ENCODE results near the gene JPT2.

- TF ChIP-seq ZNF223 (tag by site-specific recombination; IDR thresholded peaks at IDR 0.05) = no peak
- TF ChIP-seq TRIM28 (IDR thresholded peaks at IDR 0.05; ENCODE audit: borderline replicate concordance, low read length) = no peak
- no peak for TF ChIP-seq ZNF830 (tag by site-specific recombination; IDR thresholded peaks at IDR 0.05; ENCODE audit: low read depth)
- no peak for TF ChIP-seq ZNF174 (tag by site-specific recombination; IDR thresholded peaks at IDR 0.05)
- no peak for TF ChIP-seq ZNF175 (tag by site-specific recombination; IDR thresholded peaks at IDR 0.05)
- no peak for TF ChIP-seq ZNF571 (tag by site-specific recombination; IDR thresholded peaks at IDR 0.05)
- TF ChIP-seq, protein P1, sequence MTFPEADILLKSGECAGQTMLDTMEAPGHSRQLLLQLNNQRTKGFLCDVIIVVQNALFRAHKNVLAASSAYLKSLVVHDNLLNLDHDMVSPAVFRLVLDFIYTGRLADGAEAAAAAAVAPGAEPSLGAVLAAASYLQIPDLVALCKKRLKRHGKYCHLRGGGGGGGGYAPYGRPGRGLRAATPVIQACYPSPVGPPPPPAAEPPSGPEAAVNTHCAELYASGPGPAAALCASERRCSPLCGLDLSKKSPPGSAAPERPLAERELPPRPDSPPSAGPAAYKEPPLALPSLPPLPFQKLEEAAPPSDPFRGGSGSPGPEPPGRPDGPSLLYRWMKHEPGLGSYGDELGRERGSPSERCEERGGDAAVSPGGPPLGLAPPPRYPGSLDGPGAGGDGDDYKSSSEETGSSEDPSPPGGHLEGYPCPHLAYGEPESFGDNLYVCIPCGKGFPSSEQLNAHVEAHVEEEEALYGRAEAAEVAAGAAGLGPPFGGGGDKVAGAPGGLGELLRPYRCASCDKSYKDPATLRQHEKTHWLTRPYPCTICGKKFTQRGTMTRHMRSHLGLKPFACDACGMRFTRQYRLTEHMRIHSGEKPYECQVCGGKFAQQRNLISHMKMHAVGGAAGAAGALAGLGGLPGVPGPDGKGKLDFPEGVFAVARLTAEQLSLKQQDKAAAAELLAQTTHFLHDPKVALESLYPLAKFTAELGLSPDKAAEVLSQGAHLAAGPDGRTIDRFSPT (tag by site-specific recombination; IDR thresholded peaks at IDR 0.05) = no peak
- no peak for TF ChIP-seq ZNF549 (tag by site-specific recombination; IDR thresholded peaks at IDR 0.05)
- TF ChIP-seq ZNF24 (tag by site-specific recombination; IDR thresholded peaks at IDR 0.05) = no peak
- TF ChIP-seq ZEB2 (tag by site-specific recombination; IDR thresholded peaks at IDR 0.05) = no peak
- no peak for TF ChIP-seq ZNF350 (tag by site-specific recombination; IDR thresholded peaks at IDR 0.05)
- TF ChIP-seq WT1 (tag by site-specific recombination; IDR thresholded peaks at IDR 0.05) = no peak
- no peak for TF ChIP-seq REPIN1 (tag by site-specific recombination; IDR thresholded peaks at IDR 0.05; ENCODE audit: low read depth)
Observed at GRCh38 chr16:1633310-1633709, 44.8 kb upstream of the JPT2 start.
